ENCODE data around the gene ATP13A4. TPM values are rescaled to one million over a fixed set of nuclear protein-coding genes. Genes with fewer than 3 reads are reported as not detected.

ATP13A4 gene
- polyA plus RNA-seq, 1 donor from 2014 or later = 6.2 TPM

- Histone ChIP-seq H3F3A (ENCODE audit: insufficient read depth, low read length, poor library complexity, severe bottlenecking) (no peaks in the 10 kb centered on the region), H3K79me2 (replicated peaks; ENCODE audit: insufficient read depth, low read length) (no peaks in the 10 kb centered on the region), H3K9me2 (ENCODE audit: insufficient read depth, low read length) (no peaks in the 10 kb centered on the region), H3K4me2 (ENCODE audit: low read length) (no peak overlapping the region), H3K9me3 (ENCODE audit: low read length) (no peaks in the 10 kb centered on the region), H3K4me3 (ENCODE audit: low read length) (no peak overlapping the region), H3K36me3 (ENCODE audit: insufficient read depth, low read length) (no peaks in the 10 kb centered on the region), H3K27ac (ENCODE audit: low read length) (no peak overlapping the region), H3K27me3 (ENCODE audit: insufficient read depth, low read depth, low read length) (no peaks in the 10 kb centered on the region), H2AFZ (ENCODE audit: low read depth, low read length) (no peak overlapping the region), H4K20me1 (ENCODE audit: insufficient read depth) (no peaks in the 10 kb centered on the region), H3K9ac (ENCODE audit: low read length) (no peak overlapping the region)
- TF ChIP-seq, protein P1, sequence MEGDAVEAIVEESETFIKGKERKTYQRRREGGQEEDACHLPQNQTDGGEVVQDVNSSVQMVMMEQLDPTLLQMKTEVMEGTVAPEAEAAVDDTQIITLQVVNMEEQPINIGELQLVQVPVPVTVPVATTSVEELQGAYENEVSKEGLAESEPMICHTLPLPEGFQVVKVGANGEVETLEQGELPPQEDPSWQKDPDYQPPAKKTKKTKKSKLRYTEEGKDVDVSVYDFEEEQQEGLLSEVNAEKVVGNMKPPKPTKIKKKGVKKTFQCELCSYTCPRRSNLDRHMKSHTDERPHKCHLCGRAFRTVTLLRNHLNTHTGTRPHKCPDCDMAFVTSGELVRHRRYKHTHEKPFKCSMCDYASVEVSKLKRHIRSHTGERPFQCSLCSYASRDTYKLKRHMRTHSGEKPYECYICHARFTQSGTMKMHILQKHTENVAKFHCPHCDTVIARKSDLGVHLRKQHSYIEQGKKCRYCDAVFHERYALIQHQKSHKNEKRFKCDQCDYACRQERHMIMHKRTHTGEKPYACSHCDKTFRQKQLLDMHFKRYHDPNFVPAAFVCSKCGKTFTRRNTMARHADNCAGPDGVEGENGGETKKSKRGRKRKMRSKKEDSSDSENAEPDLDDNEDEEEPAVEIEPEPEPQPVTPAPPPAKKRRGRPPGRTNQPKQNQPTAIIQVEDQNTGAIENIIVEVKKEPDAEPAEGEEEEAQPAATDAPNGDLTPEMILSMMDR (IDR thresholded peaks at IDR 0.05; ENCODE audit: poor library complexity, severe bottlenecking) = peak; percentile 51
- TF ChIP-seq EZH2 (IDR thresholded peaks at IDR 0.05; ENCODE audit: borderline replicate concordance, insufficient read depth, low read length, poor library complexity, severe bottlenecking) (no peak), RAD21 (conservative IDR thresholded peaks at IDR 0.05) (peak; percentile 58), REST (IDR thresholded peaks at IDR 0.05; ENCODE audit: borderline replicate concordance) (no peak), EP300 (conservative IDR thresholded peaks at IDR 0.05; ENCODE audit: poor library complexity, severe bottlenecking) (no peak), SMC3 (conservative IDR thresholded peaks at IDR 0.05; ENCODE audit: poor library complexity) (peak; percentile 64), POLR2AphosphoS5 (IDR thresholded peaks at IDR 0.05) (no peak), TAF1 (IDR thresholded peaks at IDR 0.05; ENCODE audit: low read depth) (no peak), MXI1 (conservative IDR thresholded peaks at IDR 0.05; ENCODE audit: poor library complexity, severe bottlenecking) (no peak)
Measured at GRCh38 chr3:193564012-193564411, 9.3 kb upstream of the ATP13A4 start.

GRCh38 chr3:193563426-193563825 is 8.7 kb upstream of the ATP13A4 start:
- Histone ChIP-seq H3K9me3 (ENCODE audit: low read length) (no peaks in the 10 kb centered on the region), H3K4me2 (ENCODE audit: low read length) (no peak overlapping the region), H2AFZ (ENCODE audit: low read depth, low read length) (no peak overlapping the region), H3K9ac (ENCODE audit: low read length) (no peak overlapping the region), H4K20me1 (ENCODE audit: insufficient read depth) (no peaks in the 10 kb centered on the region), H3K27ac (ENCODE audit: low read length) (no peak overlapping the region), H3K36me3 (ENCODE audit: insufficient read depth, low read length) (no peaks in the 10 kb centered on the region), H3K27me3 (ENCODE audit: insufficient read depth, low read depth, low read length) (no peaks in the 10 kb centered on the region), H3F3A (ENCODE audit: insufficient read depth, low read length, poor library complexity, severe bottlenecking) (no peaks in the 10 kb centered on the region), H3K9me2 (ENCODE audit: insufficient read depth, low read length) (no peaks in the 10 kb centered on the region), H3K79me2 (replicated peaks; ENCODE audit: insufficient read depth, low read length) (no peaks in the 10 kb centered on the region), H3K4me3 (ENCODE audit: low read length) (no peak overlapping the region)
- TF ChIP-seq SMC3 (conservative IDR thresholded peaks at IDR 0.05; ENCODE audit: poor library complexity) (no peak), POLR2AphosphoS5 (IDR thresholded peaks at IDR 0.05) (no peak), MXI1 (conservative IDR thresholded peaks at IDR 0.05; ENCODE audit: poor library complexity, severe bottlenecking) (no peak), REST (IDR thresholded peaks at IDR 0.05; ENCODE audit: borderline replicate concordance) (no peak), TAF1 (IDR thresholded peaks at IDR 0.05; ENCODE audit: low read depth) (no peak)
- TF ChIP-seq, protein P1 (IDR thresholded peaks at IDR 0.05; ENCODE audit: poor library complexity, severe bottlenecking) = no peak
